H1 (cell line): ENCODE data around the gene CNNM4. TPM values are rescaled to one million over a fixed set of nuclear protein-coding genes. Genes with fewer than 3 reads are reported as not detected.

Source experiments
- RXRA ChIP-seq: IDR thresholded peaks from 2 replicates; pipeline ENCODE4 v1.6.1; 2011; ENCODE audit warnings: low read depth, mild to moderate bottlenecking, low read length, moderate library complexity; ENCODE audit not compliant: insufficient read depth
- polyA plus RNA-seq, 7 experiments: library from polyadenylated mRNA; depleted of rRNA in 3 of 7; stranded (reverse) in 5 of 7; unstranded in 2 of 7; fragments of >200 nt in 5 of 7; fragments of 200-250 nt in 2 of 7; gene quantifications; 1 replicate in 5 of 7; 2 replicates in 1 of 7; 4 replicates in 1 of 7; pipeline versions ENCODE4 v1.2.1 to v1.2.3, GENCODE V29; 2011 to 2013; ENCODE audit warnings: missing spikeins in 2 of 7, mixed read lengths in 2 of 7
- total RNA-seq: library from RNA; stranded (reverse); fragmentation: NEBNext Ultra II Directional; extraction: Animal tissue kit (Norgen Biotek cat#: 25700); gene quantifications from 2 replicates; pipeline ENCODE4 v1.2.1, GENCODE V29; 2021

CNNM4 gene
- total and polyA plus RNA-seq, 2 of the 8 experiments (the other 6 are each of a cell fraction or from before 2014, with no cell fraction given) = 10.3 to 11.0 TPM

GRCh38 chr2:96760986-96761832 is 507 bp downstream of the CNNM4 start (continued):
- TF ChIP-seq RXRA = no peak
